ENCODE measurements around the gene KRT3.
A peak's percentile ranks its signal among the peaks of the same experiment; 100 is the strongest.
"Not testable (repeated sequence)": the region's sequence is repeated elsewhere in the genome, so short reads cannot be mapped to it uniquely, and the experiment has no call there.

The KRT3 gene

DNA sequence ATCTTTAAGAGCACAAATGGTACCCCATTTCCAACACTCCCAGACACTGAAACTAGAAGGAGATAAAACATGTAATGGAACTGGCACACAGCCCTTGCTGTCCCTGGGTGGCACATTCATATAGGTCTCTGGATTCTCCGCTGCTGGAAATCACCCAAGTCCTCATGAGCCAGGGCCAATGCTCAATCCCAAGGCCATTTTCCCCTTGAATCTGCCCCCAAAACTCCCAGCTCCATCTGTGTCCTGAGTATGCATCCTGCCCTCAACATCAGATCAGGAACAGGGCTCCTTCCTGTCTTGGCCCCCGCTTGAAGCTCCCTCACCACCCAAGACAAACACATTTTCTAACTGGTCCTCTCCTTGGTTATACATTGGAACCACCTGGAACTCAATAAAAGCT lies 43.4 kb downstream of the KRT3 start:
- H3K27me3 Mint-ChIP-seq = peaks cover 28% of the 10 kb centered on the region

GRCh38 chr12:52751795-52752194 lies 44.1 kb downstream of the KRT3 start:
- CTCF ChIA-PET = no interaction called here
- H3K4me1 Mint-ChIP-seq = peaks cover 6% of the 10 kb centered on the region
- no peak overlapping the region for H3K4me3 Mint-ChIP-seq
- peaks cover 28% of the 10 kb centered on the region for H3K27me3 Mint-ChIP-seq
- H3K36me3 Mint-ChIP-seq = no peaks in the 10 kb centered on the region
- DNase-seq = no peak
- no peak overlapping the region for H3K27ac Mint-ChIP-seq
- no peaks in the 10 kb centered on the region for H3K9me3 Mint-ChIP-seq

More for the DNA sequence above, 43.4 kb downstream of the KRT3 start:
- Mint-ChIP-seq H3K4me1 (peaks cover 6% of the 10 kb centered on the region), H3K4me3 (no peak overlapping the region), H3K9me3 (no peaks in the 10 kb centered on the region), H3K27ac (no peak overlapping the region), H3K36me3 (no peaks in the 10 kb centered on the region)
- DNase-seq = no peak
- CTCF ChIA-PET = no interaction called here

- H3K36me3 Mint-ChIP-seq, H3K9me3 Mint-ChIP-seq, H3K27ac Mint-ChIP-seq, H3K4me1 Mint-ChIP-seq, DNase-seq, H3K4me3 Mint-ChIP-seq, CTCF ChIA-PET: not testable (repeated sequence)
- H3K27me3 Mint-ChIP-seq = peaks cover 26% of the 10 kb centered on the region
Observed at GRCh38 chr12:52750532-52750931, 45.4 kb downstream of the KRT3 start.

GRCh38 chr12:52749827-52750226 lies 46.1 kb downstream of the KRT3 start:
- Mint-ChIP-seq H3K27me3 (peaks cover 23% of the 10 kb centered on the region), H3K9me3 (no peaks in the 10 kb centered on the region), H3K27ac (no peak overlapping the region), H3K36me3 (no peaks in the 10 kb centered on the region), H3K4me3 (no peak overlapping the region), H3K4me1 (peaks cover 6% of the 10 kb centered on the region)
- DNase-seq = no peak
- CTCF ChIA-PET = no interaction called here

DNA sequence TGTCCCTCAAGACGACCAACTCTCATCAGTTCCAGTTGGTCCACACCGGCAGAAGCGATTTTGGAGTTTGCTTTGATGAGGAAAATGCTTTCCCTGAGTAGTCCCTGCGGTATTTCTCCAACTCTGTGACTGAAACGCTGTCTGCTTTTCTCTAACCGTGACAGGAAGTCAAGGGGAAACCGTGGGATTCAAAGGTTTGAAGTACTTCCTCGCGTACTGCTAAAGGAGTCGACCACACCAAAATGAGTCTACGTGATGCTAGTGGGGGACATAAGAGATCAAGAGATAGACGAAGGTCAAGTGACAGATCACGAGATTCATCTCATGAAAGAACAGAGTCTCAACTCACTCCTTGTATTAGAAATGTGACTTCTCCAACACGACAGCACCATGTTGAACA lies 47.3 kb downstream of the KRT3 start:
- CTCF ChIA-PET = no interaction called here
- H3K27me3 Mint-ChIP-seq = peaks cover 29% of the 10 kb centered on the region
- H3K4me1 Mint-ChIP-seq = peaks cover 6% of the 10 kb centered on the region
- DNase-seq = no peak
- H3K36me3 Mint-ChIP-seq = no peaks in the 10 kb centered on the region
- H3K27ac Mint-ChIP-seq = no peak overlapping the region
- H3K4me3 Mint-ChIP-seq = no peak overlapping the region
- H3K9me3 Mint-ChIP-seq = no peaks in the 10 kb centered on the region

- Mint-ChIP-seq H3K4me3 (no peak overlapping the region), H3K27me3 (peaks cover 19% of the 10 kb centered on the region), H3K4me1 (peaks cover 6% of the 10 kb centered on the region), H3K27ac (no peak overlapping the region), H3K36me3 (no peaks in the 10 kb centered on the region), H3K9me3 (no peaks in the 10 kb centered on the region)
- DNase-seq = no peak
- CTCF ChIA-PET = no interaction called here
Observed at GRCh38 chr12:52745554-52745953, 50.4 kb downstream of the KRT3 start.

- no peak overlapping the region for H3K27ac Mint-ChIP-seq
- H3K9me3 Mint-ChIP-seq = no peaks in the 10 kb centered on the region
Observed at GRCh38 chr12:52744493-52745156, 51.3 kb downstream of the KRT3 start.

GRCh38 chr12:52742822-52743457 lies 53.0 kb downstream of the KRT3 start:
- H3K4me3 Mint-ChIP-seq = no peak overlapping the region
- H3K4me1 Mint-ChIP-seq = no peaks in the 10 kb centered on the region
- H3K36me3 Mint-ChIP-seq = no peaks in the 10 kb centered on the region
- peaks cover 18% of the 10 kb centered on the region for H3K27me3 Mint-ChIP-seq
- H3K9me3 Mint-ChIP-seq = no peaks in the 10 kb centered on the region
- CTCF ChIA-PET = no interaction called here
- no peak for DNase-seq
- no peak overlapping the region for H3K27ac Mint-ChIP-seq

More at GRCh38 chr12:52744493-52745156, 51.3 kb downstream of the KRT3 start:
- peaks cover 23% of the 10 kb centered on the region for H3K27me3 Mint-ChIP-seq
- no peaks in the 10 kb centered on the region for H3K36me3 Mint-ChIP-seq
- peaks cover 6% of the 10 kb centered on the region for H3K4me1 Mint-ChIP-seq
- no peak for DNase-seq
- CTCF ChIA-PET = no interaction called here
- H3K4me3 Mint-ChIP-seq = no peak overlapping the region

DNA sequence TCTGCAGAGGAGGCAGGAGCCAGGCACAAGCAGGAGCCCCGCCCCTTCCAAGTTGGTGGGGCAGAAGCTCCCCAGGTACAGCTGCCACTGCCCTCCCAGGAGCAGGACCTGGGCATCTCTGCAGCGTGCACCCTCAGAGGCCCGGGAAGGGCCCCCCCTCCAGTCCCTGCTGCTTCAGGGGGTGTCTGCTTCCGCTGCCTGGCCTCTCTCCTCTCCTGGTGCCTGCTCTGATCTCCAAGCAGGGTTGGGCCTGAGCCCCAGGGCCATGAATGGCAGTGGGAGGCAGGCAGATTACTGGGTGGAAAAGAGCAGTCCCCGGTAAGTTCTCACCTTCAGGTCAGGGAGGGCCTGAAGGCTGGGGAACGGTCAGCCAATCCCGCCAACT lies 53.7 kb downstream of the KRT3 start:
- DNase-seq = no peak
- no peaks in the 10 kb centered on the region for H3K36me3 Mint-ChIP-seq
- H3K27me3 Mint-ChIP-seq = peaks cover 18% of the 10 kb centered on the region
- H3K4me3 Mint-ChIP-seq = no peak overlapping the region
- no peaks in the 10 kb centered on the region for H3K9me3 Mint-ChIP-seq
- CTCF ChIA-PET = no interaction called here
- H3K27ac Mint-ChIP-seq = no peak overlapping the region
- no peaks in the 10 kb centered on the region for H3K4me1 Mint-ChIP-seq

- Mint-ChIP-seq H3K4me3 (no peak overlapping the region), H3K36me3 (no peaks in the 10 kb centered on the region), H3K4me1 (no peaks in the 10 kb centered on the region), H3K27ac (peak overlapping the region; percentile 13), H3K27me3 (peaks cover 18% of the 10 kb centered on the region), H3K9me3 (no peaks in the 10 kb centered on the region)
- CTCF ChIA-PET = no interaction called here
- DNase-seq = peak; percentile 86
Observed at GRCh38 chr12:52741375-52742195, 54.3 kb downstream of the KRT3 start.

GRCh38 chr12:52740584-52740983 lies 55.3 kb downstream of the KRT3 start:
- no peak for DNase-seq
- Mint-ChIP-seq H3K4me1 (no peaks in the 10 kb centered on the region), H3K27me3 (peaks cover 18% of the 10 kb centered on the region), H3K9me3 (no peaks in the 10 kb centered on the region), H3K36me3 (no peaks in the 10 kb centered on the region), H3K27ac (no peak overlapping the region), H3K4me3 (no peak overlapping the region)
- CTCF ChIA-PET = no interaction called here

DNA sequence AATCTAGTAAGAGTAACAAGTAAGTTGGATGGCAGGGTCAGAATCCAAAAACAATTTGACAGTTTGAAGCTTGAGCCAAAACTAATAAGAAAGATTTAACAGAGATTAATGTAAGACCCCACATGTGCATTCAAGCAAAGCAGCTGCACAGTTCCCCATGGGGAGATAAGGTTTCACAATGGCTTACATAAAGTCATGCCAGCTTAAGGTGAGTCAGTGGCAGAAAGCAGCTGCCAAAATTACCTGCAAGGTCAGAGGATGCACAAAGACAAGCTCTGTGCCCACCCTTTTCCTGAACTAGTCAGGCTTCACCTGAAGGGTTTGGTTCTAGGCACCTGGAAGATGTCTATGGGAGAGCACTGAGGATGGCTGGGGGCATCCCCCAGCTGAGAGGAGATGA lies 56.0 kb downstream of the KRT3 start:
- Mint-ChIP-seq H3K4me3 (no peak overlapping the region), H3K27me3 (peaks cover 18% of the 10 kb centered on the region), H3K27ac (no peak overlapping the region), H3K9me3 (no peaks in the 10 kb centered on the region), H3K36me3 (no peaks in the 10 kb centered on the region), H3K4me1 (no peaks in the 10 kb centered on the region)
- CTCF ChIA-PET = no interaction called here
- DNase-seq = no peak

Data from activated naive CD4-positive, alpha-beta T cell treated with anti-CD3 and anti-CD28 coated beads, Interleukin-2, amount 10 ng/mL, durations not matched to agents 7 days and 5 days (primary cell).